HG02981 (cell line): ENCODE results near the gene IDH3B.

Experiments used
- ATAC-seq: cut with Tn5 transposase; IDR thresholded peaks from one replicate; pipeline ENCODE4 v1.9.1; 2021; ENCODE audit warnings: mild to moderate bottlenecking, moderate library complexity; ENCODE audit not compliant: unreplicated experiment

The IDH3B gene

GRCh38 chr20:2624190-2624589, 39.8 kb downstream of the IDH3B start:
- ATAC-seq = no peak

DNA sequence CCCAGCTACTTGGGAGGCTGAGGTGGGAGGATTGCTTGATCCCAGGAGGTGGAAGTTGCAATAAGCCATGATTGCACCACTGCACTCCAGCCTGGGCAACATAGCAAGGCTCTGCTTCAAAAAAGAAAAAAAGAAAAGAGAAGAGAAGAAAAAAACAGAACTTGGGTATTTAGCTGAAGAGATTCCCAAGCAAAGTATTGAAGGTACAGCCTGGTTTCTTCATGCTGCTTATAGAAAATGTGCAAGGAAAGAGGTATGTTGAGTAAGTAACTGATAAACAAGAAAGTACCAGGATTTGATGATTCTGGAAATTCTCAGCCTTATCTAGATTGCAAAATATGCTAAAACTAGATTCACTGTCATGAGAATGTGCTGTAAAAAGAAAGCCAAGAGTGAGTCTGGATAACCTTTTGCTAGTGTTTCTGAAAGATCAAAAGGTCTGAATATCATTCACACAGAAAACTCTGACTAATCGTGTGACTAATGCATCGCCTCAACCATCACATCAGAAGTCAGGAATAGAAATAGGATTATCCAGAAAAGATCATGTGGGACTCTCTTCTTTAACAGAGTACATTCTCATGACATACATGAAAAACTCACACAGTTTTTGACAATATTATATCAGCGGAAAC, 43.9 kb downstream of the IDH3B start:
- no peak for ATAC-seq

DNA sequence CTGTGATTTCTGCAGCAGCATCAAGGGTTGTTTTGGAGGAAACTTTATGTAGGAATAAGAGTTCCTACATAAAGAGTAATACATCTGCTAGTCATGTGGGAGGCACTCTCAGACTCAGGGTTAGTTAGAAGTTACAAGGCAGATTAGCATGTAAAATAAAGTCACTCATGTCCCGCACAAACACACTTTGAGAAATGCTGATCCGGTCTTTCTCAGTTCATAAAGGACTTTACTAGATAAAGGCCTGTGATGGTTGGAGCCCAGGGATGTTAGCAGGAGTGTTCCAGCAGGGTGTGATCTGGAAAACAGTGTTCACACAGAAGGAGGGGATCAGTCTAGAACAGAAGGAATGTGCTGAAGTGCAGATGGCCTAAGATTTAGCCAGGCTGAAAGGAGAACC, 44.7 kb downstream of the IDH3B start:
- ATAC-seq = no peak

DNA sequence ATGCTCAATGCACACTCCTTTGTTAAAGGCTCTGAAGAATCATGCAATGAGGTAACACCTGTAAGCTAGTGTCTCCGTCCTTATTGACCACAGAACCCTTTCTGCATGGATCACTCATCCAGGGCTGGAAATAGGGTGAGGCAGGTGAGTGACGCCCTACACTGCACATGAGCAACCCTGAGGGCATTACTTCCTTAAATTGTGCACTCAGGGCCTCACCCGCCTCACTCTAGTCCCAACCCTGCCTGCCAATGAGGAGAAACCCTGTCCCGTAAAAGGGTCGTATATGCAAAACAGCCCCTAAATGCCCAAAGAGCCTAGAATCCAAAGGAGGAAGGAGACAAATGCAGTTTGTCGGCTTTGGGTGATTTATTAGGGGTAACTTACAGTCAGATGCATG, 45.2 kb downstream of the IDH3B start:
- ATAC-seq = no peak

DNA sequence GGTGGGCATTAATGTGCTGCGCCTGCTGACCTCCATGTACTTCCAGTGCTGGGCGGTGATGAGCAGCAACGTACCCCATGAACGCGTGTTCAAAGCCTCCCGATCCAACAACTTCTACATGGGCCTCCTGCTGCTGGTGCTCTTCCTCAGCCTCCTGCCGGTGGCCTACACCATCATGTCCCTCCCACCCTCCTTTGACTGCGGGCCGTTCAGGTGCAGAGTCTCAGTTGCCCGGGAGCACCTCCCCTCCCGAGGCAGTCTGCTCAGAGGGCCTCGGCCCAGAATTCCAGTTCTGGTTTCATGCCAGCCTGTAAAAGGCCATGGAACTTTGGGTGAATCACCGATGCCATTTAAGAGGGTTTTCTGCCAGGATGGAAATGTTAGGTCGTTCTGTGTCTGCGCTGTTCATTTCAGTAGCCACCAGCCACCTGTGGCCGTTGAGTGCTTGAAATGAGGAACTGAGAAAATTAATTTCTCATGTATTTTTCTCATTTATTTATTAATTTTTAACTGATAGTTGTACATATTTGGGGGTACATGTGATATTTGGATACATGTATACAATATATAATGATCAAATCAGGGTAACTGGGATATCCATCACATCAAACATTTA, 46.8 kb downstream of the IDH3B start:
- no peak for ATAC-seq

DNA sequence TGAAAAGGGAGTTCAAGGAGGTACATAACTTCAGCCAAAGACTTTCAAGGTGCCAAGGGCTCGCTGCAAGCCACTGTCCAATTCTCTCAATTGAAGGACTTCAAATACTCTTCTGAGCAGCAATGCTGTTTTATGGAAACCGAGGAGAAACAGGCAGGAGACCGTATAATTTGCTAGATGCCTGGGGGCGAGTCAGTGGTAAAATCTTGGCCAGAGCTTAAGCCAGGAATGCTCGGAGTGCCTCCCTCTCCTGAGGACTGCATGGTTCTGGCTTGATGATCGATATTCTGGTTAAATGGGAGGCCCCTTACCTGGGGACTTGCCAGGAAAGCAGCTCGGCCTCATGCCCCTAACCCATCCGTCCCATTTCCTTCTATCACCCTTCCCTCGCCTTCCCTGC, 47.4 kb downstream of the IDH3B start:
- no peak for ATAC-seq

DNA sequence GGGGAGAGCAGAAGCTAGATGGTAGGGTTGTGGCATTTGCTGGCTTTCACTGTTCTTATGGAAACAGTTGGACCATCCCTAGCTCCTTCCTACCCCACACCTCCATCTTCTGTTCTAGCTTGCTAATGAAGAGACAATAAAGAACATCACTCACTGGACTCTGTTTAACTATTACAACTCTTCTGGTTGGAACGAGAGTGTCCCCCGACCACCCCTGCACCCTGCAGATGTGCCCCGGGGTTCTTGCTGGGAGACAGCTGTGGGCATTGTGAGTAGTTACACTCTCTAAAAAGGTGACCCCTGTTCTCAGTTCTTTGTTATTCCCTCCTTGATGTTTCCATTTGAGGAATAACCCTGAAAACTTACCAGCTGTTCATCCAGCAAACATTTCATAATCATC, 51.9 kb downstream of the IDH3B start:
- no peak for ATAC-seq

DNA sequence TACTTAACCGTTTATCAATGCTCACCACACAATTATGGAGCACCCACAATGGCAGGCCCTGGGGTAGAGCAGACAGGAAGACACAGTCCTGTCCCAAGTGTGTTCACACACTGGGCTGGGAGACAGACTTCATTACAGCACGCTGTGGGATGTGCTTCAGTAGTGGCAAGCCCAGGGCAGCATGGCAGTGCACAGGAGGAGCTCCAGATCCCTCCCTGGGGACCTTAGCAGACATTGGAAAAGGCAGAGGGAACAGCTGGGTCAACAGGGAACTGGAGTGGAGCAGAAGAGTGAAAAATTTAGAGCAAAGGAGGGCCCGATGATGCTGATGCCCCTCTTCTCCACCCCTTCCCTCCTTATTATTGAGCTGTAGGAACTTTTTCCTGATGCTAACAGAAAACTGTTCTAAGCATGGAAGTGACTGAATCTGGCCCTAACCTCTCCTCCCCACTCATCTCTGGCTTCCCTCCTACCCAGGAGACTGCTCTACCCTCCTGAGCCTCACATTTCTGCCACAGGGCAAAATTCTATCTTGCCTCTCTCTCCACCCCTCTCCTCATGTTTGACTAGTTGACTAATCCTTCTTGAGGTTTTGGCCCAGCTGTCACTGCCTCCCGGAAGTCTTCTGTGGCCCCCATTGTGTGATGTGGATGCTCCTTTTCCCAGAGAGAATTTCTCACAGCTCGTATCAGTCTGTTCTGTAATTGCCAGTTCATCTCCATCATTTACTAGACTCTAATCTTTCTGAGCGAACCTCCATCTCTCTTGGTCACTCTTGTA, 52.9 kb downstream of the IDH3B start:
- ATAC-seq = no peak

GRCh38 chr20:2610326-2610725, 53.7 kb downstream of the IDH3B start:
- ATAC-seq = no peak
